CD1c-positive myeloid dendritic cell (primary cell): ENCODE measurements around the gene NOD2.
A peak's percentile ranks its signal among the peaks of the same experiment; 100 is the strongest.

ENCODE experiments used
- DNase-seq: peaks from one replicate; pipeline ENCODE4 v3.0.0-alpha.2; 2016; ENCODE audit errors: extremely low spot score

Gene NOD2

DNA sequence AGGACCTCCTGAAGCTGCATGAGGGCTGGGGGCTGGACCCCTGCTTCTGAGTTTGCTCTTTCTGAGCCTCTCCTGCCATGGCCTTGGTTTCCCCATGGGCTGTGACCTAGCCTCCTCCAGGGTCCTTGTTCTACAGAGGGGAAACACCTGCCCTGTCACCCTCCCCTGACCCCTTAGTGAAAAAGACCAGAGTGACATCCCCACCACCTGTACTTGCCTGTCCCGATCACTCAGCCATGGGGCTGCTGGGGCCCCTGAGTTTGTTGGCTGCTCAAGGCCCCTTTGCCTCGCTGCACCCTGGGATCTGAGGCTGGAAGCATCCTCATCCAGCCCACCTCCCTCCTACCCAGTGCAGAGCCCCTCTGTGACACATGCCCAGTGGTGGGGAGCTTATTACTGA lies 800 bp downstream of the NOD2 start:
- no peak for DNase-seq

- DNase-seq: peak; percentile 85
Observed at GRCh38 chr16:50695017-50696000, 1.9 kb downstream of the NOD2 start.

DNA sequence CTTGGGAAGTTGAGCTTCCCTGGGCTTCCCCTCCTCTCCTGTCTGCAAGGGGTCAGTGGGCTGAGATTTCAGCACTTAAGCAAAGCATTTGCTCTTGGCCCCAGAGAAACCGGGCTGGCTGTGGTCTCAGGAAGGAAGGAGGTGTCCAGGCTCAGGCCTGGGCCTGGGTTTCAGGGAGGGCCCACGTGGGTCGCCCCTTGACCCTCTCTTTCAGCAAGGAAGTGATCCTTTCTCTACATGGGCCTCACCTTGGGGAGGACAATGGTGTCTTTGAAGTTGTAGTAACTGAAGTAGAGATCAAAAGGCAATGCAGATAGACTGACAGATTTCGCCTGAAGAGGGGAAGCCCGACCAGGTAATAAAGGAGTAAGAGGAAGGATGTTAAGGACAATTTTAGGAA lies 2.7 kb downstream of the NOD2 start:
- DNase-seq: no peak

GRCh38 chr16:50696575-50697420 lies 3.4 kb downstream of the NOD2 start:
- DNase-seq: peak; percentile 89

GRCh38 chr16:50697421-50697715 lies 4.0 kb downstream of the NOD2 start:
- no peak for DNase-seq

- DNase-seq: peak; percentile 65
Observed at GRCh38 chr16:50697881-50698767, 4.7 kb downstream of the NOD2 start.

DNA sequence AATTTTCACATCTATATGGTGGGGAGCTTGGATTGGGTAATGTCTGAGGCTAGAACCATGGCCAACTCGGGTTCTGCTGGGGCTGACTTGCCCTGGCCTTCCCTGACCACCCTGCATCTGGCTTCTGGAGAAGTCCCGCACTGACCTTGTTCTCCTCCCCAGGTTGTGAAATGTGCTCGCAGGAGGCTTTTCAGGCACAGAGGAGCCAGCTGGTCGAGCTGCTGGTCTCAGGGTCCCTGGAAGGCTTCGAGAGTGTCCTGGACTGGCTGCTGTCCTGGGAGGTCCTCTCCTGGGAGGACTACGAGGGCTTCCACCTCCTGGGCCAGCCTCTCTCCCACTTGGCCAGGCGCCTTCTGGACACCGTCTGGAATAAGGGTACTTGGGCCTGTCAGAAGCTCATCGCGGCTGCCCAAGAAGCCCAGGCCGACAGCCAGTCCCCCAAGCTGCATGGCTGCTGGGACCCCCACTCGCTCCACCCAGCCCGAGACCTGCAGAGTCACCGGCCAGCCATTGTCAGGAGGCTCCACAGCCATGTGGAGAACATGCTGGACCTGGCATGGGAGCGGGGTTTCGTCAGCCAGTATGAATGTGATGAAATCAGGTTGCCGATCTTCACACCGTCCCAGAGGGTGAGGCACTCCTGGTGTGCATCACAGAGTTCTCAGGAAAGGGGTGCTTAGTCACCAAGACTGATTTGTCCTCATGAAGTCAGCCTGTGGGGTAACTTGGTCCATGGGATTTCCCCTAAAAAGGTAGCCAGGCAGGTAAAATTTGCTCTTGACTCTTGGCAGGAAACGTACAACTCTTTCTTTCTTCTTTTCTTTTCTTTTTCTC lies 6.1 kb downstream of the NOD2 start:
- DNase-seq: peak; percentile 79

- no peak for DNase-seq
Observed at GRCh38 chr16:50702725-50703124, 9.3 kb downstream of the NOD2 start.

- no peak for DNase-seq
Observed at GRCh38 chr16:50704245-50704644, 10.8 kb downstream of the NOD2 start.

- DNase-seq: no peak
Observed at GRCh38 chr16:50705436-50706110, 12.2 kb downstream of the NOD2 start.

DNA sequence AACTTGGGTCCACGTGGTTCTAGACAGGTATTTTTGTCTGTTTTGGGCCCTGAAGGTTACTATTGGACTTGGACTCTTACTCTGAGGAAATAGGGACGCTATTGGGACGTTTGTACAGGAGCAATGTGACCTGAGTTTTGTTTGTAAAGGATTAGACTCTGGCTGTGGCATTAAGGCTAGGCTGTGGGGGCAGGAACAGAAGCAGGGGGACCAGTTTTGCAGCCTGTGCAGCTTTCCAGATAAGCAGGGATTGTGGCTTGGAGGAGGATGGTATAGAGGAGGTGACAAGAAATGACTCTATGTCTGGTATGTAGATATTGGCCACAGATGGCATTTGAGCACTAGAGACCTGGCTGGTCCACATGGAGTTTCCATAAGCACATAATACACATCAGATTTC lies 12.8 kb downstream of the NOD2 start:
- DNase-seq: no peak

DNA sequence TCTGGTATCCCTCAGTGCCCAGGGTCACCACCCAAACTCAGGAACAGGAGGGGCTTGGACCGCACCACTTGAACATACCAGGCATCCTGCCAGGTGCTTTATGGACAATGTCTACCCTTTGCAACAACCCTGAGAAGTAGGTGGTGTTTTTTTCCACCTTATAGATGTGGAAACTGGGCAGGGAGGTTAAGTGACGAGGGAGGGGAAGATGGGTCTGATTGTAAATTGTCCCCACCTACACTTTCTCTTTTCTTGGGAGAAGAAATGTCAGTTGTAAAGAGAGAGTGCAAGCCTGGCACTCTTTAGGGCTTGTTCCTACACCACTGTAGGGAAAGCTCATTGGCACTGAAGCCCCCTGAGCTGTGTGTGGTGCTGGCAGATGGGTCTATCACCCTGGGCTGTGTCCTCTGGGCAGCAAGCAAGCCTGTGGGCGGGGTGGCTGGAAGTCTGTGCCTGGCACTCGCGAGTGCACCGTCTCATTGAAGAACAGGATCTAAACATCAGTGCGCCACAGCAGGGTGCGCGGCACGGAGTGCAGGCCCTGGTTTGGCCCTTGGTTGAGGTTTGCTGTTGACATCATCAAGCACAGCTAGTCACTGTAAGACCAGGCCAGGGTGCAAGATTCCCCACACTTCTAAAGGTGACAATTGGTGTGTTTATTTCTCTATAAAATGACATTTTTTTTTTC lies 15.1 kb downstream of the NOD2 start:
- peak; percentile 67 for DNase-seq

DNA sequence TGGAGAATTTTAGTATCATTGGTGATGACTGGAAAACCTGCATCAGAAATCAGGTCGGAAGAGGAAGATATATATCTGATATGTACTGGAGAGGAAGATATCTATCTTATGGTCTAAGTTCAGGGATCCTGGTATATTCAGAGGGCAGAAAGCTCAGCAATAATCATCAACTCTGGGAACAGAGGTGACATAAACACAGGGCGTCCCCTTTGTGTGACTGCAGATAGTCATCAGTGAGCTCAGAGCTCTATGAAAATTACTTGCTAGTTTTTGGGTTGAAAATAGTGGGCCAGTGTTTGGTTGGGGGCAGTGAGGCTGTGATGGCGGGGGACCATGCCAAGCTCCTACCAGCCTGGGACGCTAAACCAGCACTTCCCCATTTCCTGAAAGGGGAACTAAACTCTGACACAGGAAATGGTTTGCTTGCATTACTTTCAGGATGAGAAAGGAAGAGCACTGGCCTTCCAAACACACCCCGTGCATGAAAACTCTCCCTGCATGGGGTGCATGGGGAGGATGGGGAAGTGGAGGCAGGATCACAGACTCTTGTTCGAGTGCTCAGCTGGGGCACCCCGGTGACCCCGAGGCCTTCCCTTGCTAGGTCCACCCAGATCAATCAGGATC lies 15.8 kb downstream of the NOD2 start:
- DNase-seq: peak; percentile 92

DNA sequence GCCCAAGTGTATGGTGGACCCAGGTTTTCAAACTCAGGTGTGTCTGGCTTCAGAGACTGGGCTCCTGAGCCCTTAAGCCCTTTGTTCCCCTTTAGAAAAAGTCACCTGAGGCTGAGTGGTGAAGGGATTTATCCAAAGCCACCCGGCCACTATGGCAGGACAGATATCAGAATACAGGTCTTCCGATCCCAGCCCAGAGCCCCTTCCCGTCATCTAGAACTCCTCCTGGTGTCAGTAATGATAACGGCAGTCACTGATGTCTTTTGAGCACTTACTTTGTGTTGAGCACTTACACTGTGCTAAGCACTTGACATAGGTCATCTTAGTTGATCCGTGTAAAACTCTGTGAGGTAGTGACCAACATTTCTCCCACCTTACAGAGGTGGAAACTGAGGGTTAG lies 16.6 kb downstream of the NOD2 start:
- DNase-seq: no peak

DNA sequence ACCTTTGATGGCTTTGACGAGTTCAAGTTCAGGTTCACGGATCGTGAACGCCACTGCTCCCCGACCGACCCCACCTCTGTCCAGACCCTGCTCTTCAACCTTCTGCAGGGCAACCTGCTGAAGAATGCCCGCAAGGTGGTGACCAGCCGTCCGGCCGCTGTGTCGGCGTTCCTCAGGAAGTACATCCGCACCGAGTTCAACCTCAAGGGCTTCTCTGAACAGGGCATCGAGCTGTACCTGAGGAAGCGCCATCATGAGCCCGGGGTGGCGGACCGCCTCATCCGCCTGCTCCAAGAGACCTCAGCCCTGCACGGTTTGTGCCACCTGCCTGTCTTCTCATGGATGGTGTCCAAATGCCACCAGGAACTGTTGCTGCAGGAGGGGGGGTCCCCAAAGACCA lies 17.6 kb downstream of the NOD2 start:
- no peak for DNase-seq

GRCh38 chr16:50711862-50712559 lies 18.6 kb downstream of the NOD2 start:
- no peak for DNase-seq

GRCh38 chr16:50712560-50712898 lies 19.1 kb downstream of the NOD2 start:
- DNase-seq: no peak

DNA sequence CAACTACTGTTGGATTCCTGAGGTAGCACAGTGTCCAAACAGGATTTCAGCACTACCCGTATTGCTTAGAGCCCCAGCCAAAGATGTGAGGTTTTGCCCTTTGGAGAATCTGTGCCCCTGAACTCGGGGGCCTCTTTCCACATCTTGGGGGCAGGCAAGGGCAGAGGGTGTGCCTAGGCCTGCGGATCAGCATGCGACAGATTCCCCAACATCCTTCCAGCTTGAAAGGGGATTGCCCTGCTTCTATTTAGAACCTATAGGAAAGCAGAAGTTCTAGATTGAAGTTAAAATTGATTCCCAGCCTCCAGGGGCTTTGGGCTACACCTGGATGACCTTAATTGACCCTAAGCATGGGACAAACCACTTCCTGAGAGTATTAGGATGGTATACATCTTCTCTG lies 19.6 kb downstream of the NOD2 start:
- DNase-seq: no peak

DNA sequence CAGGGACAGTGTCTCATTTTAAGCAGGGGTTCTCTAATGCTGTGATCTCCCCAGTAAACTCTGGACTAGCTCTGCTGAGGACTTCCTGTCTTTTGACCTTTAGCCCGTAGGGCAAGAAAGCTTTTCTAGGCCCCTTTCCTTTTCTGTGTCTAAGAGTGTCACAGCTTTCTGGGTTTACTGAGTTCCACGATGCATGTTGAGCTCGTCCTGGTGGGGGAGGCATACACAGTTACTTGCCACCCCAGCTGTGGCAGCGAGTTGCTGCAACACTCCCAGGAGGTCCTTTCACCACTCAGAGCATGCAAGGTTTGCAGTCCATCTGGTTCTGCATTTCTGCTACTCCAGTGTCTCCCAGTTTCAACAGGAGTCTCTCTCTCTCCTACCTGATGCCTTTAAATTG lies 23.7 kb downstream of the NOD2 start:
- peak; percentile 18 for DNase-seq
